ENCODE measurements around the gene SLC2A1.
"Not testable (repeated sequence)": the region's sequence is repeated elsewhere in the genome, so short reads cannot be mapped to it uniquely, and the experiment has no call there.

Gene SLC2A1

DNA sequence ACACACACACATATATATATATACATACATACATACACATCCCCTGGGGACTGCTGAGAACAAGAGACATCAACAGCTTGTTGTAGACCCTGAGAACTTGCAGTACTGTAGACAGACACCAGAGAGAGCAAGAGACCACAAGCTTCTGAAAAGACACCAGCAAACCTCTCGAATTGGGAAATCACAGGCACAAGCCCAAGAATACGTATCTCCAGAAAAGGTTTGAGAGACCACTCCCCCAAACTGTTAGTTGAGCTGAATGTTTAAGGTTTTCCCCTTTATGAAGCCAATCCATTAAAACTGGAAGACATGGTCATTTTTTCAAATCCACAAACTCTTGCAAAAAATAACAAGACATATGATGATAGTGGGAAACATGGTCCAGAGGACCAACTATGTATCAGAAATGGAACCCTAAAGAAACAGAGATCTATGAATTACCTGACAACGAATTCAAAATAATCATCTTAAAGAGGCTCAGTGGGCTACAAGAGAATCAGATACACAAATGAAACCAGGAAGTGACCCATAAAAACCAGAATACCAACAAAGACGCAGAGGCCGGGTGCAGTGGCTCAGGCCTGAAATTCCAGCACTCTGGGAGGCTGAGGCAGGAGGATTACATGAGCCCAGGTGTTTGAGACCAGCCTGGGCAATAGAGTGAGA, 45.1 kb downstream of the SLC2A1 start:
- in situ Hi-C loops (cut with MboI; ENCODE audit: low sequenced_read_pairs) = no loop called here

DNA sequence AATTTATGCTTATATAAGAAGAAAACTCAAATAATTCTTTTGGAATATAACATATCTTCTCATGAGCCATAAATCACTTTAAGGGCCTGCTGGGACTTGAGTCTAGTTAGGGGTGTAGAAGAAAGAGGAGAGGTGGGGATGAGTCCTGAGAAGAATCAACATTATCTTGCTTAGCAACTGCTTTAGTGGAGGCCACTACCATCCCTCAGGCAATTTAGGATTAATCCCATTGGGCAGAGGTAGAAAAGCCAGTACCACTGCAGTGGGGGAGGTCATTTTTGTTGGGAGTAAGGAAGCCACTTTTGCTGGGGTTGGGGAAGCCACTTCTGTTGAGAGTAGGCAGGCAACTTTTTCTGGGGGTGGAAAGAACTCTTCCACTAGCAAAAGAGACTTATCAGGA, 47.7 kb downstream of the SLC2A1 start:
- in situ Hi-C loops (cut with MboI; ENCODE audit: low sequenced_read_pairs) = no loop called here

DNA sequence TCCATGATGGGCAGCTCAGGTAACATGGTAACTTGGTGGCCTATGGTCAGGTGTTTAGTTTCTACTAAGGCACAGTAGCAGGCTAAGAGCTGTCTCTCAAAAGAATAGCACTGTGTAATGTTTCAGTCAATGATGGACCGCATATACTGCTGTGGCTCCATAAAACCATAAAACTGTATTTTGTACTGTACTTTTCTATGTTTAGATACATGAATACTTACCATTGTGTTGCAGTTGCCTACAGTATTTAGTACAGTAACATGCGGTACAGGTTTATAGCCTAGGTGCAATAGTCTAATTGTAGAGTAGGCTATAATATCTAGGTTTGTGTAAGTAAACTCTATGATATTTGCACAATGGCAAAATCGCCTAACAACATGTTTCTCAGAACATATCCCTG, 50.6 kb downstream of the SLC2A1 start:
- in situ Hi-C loops (cut with MboI; ENCODE audit: low sequenced_read_pairs) = no loop called here

DNA sequence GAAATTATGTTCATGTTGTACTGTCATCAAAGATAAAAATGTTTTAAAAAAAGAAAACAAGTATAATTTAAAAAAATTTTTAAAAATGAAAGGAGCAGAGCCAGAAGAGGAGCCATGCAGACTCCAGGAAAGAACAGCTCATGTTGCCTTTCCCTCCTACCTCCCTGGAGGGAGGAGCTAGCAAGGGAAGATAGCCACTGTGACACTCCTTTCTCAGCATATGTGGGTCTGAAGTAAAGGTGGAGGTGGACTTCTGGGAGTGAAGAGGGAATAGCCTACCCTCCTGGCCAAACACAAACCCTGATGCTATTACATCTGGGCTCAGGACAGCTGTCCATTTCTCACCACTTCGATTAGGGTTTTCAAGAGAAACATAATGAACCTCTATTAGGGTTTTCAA, 54.2 kb downstream of the SLC2A1 start:
- in situ Hi-C loops (cut with MboI; ENCODE audit: low sequenced_read_pairs) = no loop called here

DNA sequence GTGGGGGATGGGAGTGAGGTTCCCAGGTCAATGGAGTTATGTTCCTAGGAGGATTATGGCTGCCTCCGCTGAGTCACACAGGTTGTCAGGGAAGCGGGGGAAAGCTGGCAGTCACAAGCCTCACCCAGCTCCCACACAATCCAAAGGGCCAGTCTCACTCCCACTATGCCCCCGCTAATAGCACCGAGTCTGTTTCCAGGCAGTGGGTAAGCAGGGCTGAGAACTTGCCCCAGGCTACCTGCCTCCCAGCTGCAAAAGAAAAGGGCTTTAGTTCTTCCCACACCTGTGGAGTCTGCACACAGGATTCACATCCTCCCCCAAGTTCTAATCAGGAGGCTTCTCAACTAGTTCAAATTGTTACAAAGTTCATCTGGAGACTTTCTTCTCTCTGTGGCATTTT, 58.7 kb downstream of the SLC2A1 start:
- in situ Hi-C loops (cut with MboI; ENCODE audit: low sequenced_read_pairs) = not testable (repeated sequence)

DNA sequence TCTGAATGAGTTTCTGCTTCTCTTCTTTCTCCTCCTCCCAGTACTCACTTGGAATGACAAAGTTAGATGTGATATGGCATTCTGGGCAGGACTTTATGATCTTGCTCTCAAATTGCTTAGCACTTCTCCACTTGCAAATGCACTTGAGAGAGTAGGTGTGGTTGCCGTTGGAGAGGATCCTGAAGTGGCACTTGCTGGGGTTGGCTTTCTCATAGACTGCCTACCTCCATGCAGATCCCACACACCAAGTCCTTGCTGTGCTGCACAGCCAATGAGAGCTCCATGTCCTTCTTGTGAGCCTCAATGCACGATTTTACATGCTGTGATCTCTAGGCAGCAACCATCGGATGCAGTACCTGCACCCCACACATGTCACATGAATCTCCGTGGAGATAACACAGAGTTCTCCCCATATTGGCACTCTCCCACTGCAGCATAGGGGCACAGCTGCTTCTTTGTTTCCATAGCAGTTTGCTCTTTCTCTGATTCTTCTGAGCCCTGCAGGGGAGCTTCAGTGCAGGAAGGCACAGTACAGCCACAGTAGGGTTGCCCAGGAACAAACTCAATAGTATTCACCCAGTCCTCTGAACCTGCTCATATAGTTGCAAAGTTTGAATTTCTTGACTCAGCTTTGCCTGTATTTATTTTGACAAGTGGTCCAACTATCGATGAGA, 67.1 kb downstream of the SLC2A1 start:
- in situ Hi-C loops (cut with MboI; ENCODE audit: low sequenced_read_pairs) = no loop called here

DNA sequence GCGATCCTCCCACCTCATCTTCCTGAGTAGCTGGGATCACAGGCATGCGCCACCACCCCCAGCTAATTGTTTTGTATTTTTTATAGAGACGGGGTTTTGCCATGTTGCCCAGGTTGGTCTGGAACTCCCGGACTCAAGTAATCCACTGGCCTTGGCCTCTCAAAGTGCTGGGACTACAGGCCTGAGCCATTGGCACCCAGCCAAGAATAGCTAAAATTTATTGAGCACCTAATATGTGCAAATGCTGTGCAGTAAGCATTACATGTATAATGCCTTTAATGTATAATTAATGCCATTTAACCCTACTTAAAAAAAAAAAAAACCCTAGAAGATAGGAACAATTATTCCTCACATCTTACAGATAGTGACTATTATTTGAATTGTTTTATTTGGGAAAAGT, 69.4 kb downstream of the SLC2A1 start:
- in situ Hi-C loops (cut with MboI; ENCODE audit: low sequenced_read_pairs) = no loop called here

GRCh38 chr1:42888013-42888633, 70.5 kb downstream of the SLC2A1 start:
- in situ Hi-C loops (cut with MboI; ENCODE audit: low sequenced_read_pairs) = no loop called here

GRCh38 chr1:42887366-42887765, 71.3 kb downstream of the SLC2A1 start:
- in situ Hi-C loops (cut with MboI; ENCODE audit: low sequenced_read_pairs) = no loop called here

GRCh38 chr1:42886800-42887199, 71.9 kb downstream of the SLC2A1 start:
- in situ Hi-C loops (cut with MboI; ENCODE audit: low sequenced_read_pairs) = no loop called here

DNA sequence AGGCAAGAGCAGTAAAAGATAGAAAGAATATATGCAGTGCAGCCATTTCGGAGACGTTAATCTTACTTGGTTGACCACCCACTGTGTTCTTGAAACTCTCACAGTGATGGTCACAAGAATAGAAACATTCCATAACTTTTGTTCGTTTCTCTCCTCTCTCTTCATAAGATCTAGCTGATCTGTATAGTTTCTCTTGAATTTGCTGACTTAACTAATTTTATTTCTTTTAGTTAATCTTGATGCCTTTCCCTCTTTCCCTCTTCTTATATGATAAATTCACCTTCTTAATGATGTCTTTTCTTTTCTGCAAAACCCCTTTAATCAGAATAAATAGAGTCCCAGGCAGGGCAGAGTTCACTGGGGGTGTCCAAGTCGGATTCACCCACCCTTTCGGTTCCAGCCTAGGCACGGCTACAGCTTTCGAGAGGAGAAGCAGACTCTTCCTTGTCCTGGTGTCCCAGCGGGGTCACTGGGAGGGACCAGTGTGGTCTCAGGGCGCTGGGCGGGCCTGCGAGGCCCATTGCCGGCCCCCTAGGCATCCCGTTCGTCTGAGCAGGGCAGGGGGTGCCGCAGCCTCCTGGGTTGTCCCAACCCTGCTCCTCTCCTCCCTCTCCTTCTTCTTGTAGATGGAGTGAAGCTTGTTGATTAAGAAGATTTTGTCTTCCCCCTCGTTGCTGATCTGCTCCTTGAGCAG, 72.5 kb downstream of the SLC2A1 start:
- in situ Hi-C loops (cut with MboI; ENCODE audit: low sequenced_read_pairs) = no loop called here

- in situ Hi-C loops (cut with MboI; ENCODE audit: low sequenced_read_pairs) = no loop called here
Observed at GRCh38 chr1:42880384-42880783, 78.3 kb downstream of the SLC2A1 start.

DNA sequence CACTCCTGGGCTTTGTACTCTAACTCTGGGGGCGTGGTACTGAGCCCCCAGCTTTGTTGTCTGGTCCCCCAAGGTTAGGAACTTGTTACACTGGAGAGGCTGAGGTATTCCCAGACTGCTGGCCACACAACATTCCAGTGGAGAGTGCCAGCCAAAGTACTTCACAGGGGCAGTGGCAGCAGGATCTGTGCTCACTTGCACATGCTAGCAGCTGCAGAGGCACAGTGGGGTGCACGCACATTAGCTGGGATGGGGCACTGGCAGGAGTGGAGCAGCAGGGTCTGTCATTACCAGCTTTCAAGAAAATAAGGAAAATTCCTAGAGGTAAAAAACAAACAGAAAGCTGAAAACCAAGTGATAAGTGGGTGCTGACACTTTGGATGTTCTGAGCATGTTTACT, 81.3 kb downstream of the SLC2A1 start:
- in situ Hi-C loops (cut with MboI; ENCODE audit: low sequenced_read_pairs) = no loop called here

GRCh38 chr1:42876009-42876408, 82.7 kb downstream of the SLC2A1 start:
- in situ Hi-C loops (cut with MboI; ENCODE audit: low sequenced_read_pairs) = no loop called here

Measured in hTERT RPE-1 (cell line).